Measurements from ENCODE around the gene PRUNE1. TPM values are rescaled to one million over a fixed set of nuclear protein-coding genes. Genes with fewer than 3 reads are reported as not detected.

Gene PRUNE1
- total RNA-seq, 1 donor from 2014 or later, result 36.5 TPM

GRCh38 chr1:151035167-151035566 is 26.9 kb downstream of the PRUNE1 start:
- no peak for TF ChIP-seq CTCF (IDR thresholded peaks at IDR 0.05)
- DNase-seq (ENCODE audit: low spot score in 2 of 2), result no peak
- H3K36me3 ChIP-seq, result peaks cover 24 to 50% of the 10 kb centered on the region in 2 donors
- no peaks in the 10 kb centered on the region for H3K4me1 ChIP-seq
- no peak overlapping the region for H3K4me3 ChIP-seq
- no peaks in the 10 kb centered on the region for H3K27me3 ChIP-seq
- no peak overlapping the region for H3K27ac ChIP-seq
- intact Hi-C loops (cut with DNase I), result no loop called here
- H3K9me3 ChIP-seq, result no peaks in the 10 kb centered on the region

GRCh38 chr1:151036356-151036755 is 28.1 kb downstream of the PRUNE1 start, which contains the start of gene BNIPL:
BNIPL (plus strand) TSS chr1:151036586; CDS start chr1:151036726, 140 bp downstream.
- Histone ChIP-seq H3K27me3 (no peaks in the 10 kb centered on the region), H3K27ac (no peak within 1 kb of the TSS), H3K4me1 (no peaks in the 10 kb centered on the region), H3K9me3 (no peaks in the 10 kb centered on the region), H3K36me3 (peaks cover 13 to 38% of the 10 kb centered on the region in 2 donors), H3K4me3 (no peak within 1 kb of the TSS)
- no peak for DNase-seq (ENCODE audit: low spot score in 2 of 2)
- intact Hi-C loops (cut with DNase I), result no loop called here
- TF ChIP-seq CTCF (IDR thresholded peaks at IDR 0.05), result no peak

GRCh38 chr1:151037032-151037431 is 28.8 kb downstream of the PRUNE1 start:
- H3K4me1 ChIP-seq, result no peaks in the 10 kb centered on the region
- intact Hi-C loops (cut with DNase I), result no loop called here
- peaks cover 7 to 32% of the 10 kb centered on the region in 2 donors for H3K36me3 ChIP-seq
- no peak overlapping the region for H3K27ac ChIP-seq
- no peaks in the 10 kb centered on the region for H3K27me3 ChIP-seq
- H3K9me3 ChIP-seq, result no peaks in the 10 kb centered on the region
- TF ChIP-seq CTCF (IDR thresholded peaks at IDR 0.05), result no peak
- no peak overlapping the region for H3K4me3 ChIP-seq
- no peak for DNase-seq (ENCODE audit: low spot score in 2 of 2)

DNA sequence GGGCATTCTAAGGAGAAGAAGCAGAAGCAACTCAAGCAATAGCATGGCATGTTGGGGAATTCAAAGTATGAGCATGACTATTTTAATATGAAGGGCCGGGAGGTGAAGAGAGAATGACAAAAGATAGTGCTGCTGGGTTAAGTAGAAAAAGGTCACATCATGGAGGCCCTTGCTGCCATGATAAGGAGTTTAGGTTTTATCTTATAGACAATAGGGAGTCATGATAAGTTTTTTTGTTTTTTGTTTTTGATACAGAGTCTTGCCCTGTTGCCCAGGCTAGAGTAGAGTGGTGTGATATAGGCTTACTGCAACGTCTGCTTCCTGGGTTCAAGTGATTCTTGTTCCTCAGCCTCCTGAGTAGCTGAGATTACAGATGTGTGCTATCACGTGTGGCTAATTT is 31.3 kb downstream of the PRUNE1 start:
- Histone ChIP-seq H3K4me1 (no peaks in the 10 kb centered on the region), H3K36me3 (peaks cover 0 to 11% of the 10 kb centered on the region in 2 donors), H3K9me3 (no peaks in the 10 kb centered on the region), H3K27ac (no peak overlapping the region), H3K27me3 (no peaks in the 10 kb centered on the region), H3K4me3 (no peak overlapping the region)
- TF ChIP-seq CTCF (IDR thresholded peaks at IDR 0.05), result no peak
- no peak for DNase-seq (ENCODE audit: low spot score in 2 of 2)
- intact Hi-C loops (cut with DNase I), result no loop called here

GRCh38 chr1:151043163-151043562 is 34.9 kb downstream of the PRUNE1 start:
- no peaks in the 10 kb centered on the region for H3K36me3 ChIP-seq
- H3K4me1 ChIP-seq, result no peaks in the 10 kb centered on the region
- H3K9me3 ChIP-seq, result no peaks in the 10 kb centered on the region
- no peak overlapping the region for H3K27ac ChIP-seq
- H3K27me3 ChIP-seq, result no peaks in the 10 kb centered on the region
- H3K4me3 ChIP-seq, result no peak overlapping the region
- DNase-seq (ENCODE audit: low spot score in 2 of 2), result no peak
- TF ChIP-seq CTCF (IDR thresholded peaks at IDR 0.05), result no peak
- intact Hi-C loops (cut with DNase I), result no loop called here

- H3K9me3 ChIP-seq, result no peaks in the 10 kb centered on the region
- peak within 1 kb of the TSS; percentile 77 to 79 for H3K4me3 ChIP-seq
- no peaks in the 10 kb centered on the region for H3K27me3 ChIP-seq
- no peak for TF ChIP-seq CTCF (IDR thresholded peaks at IDR 0.05)
- intact Hi-C loops (cut with DNase I), result no loop called here
- DNase-seq (ENCODE audit: low spot score in 2 of 2), result peak in 1 of 2 donors; percentile 81
- H3K27ac ChIP-seq, result peak within 1 kb of the TSS; percentile 76 to 88
- peaks cover 9 to 11% of the 10 kb centered on the region in 2 donors for H3K36me3 ChIP-seq
- no peaks in the 10 kb centered on the region for H3K4me1 ChIP-seq
These were observed 39.3 kb downstream of the PRUNE1 start, which contains the start of gene C1orf56 for GRCh38 chr1:151047591-151047924. C1orf56 (plus strand) TSS chr1:151047751; CDS start chr1:151047848, 97 bp downstream.
